Measurements from ENCODE around the gene LBHD2. TPM values are rescaled to one million over a fixed set of nuclear protein-coding genes. Genes with fewer than 3 reads are reported as not detected.

LBHD2 gene
- total RNA-seq, 1 experiment from 2014 or later: not detected

GRCh38 chr14:103068351-103069073 is 15.5 kb upstream of the LBHD2 start:
- no peak for DNase-seq (ENCODE audit: low read depth)

GRCh38 chr14:103070263-103070885 is 13.6 kb upstream of the LBHD2 start:
- no peak for DNase-seq (ENCODE audit: low read depth)

- no peak for DNase-seq (ENCODE audit: low read depth)
Observed at GRCh38 chr14:103070971-103071542, 13.0 kb upstream of the LBHD2 start.

GRCh38 chr14:103071544-103072251 is 12.3 kb upstream of the LBHD2 start:
- no peak for DNase-seq (ENCODE audit: low read depth)

- no peak for DNase-seq (ENCODE audit: low read depth)
Observed at GRCh38 chr14:103072595-103073366, 11.2 kb upstream of the LBHD2 start.

DNA sequence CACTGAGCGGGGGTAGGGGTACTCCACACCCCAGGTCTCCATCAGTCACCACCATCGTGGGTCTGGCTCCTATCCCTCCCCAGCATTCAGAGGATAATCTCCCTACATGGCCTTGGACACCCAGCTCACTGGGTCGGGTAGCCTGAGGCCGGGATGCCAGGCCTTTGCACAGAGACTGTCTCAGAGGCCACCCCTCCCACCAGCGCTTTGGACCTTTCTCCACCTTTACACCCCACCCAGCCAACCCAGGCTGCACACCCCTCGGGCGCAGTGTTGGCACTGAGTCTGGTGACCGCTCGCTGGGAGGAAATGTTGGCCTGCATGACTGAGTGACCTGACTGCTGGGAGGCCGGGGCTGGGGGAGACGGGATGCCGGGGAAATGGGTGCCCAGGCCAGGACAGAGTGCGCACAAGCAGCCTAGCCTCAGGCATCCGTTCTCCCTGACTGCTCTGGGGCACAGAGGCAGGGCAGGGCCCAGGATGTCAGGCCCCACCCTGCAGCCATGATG is 10.6 kb upstream of the LBHD2 start:
- no peak for DNase-seq (ENCODE audit: low read depth)

GRCh38 chr14:103073876-103074728 is 9.9 kb upstream of the LBHD2 start:
- DNase-seq (ENCODE audit: low read depth): no peak

GRCh38 chr14:103074729-103075367 is 9.2 kb upstream of the LBHD2 start:
- DNase-seq (ENCODE audit: low read depth): peak; percentile 74

DNA sequence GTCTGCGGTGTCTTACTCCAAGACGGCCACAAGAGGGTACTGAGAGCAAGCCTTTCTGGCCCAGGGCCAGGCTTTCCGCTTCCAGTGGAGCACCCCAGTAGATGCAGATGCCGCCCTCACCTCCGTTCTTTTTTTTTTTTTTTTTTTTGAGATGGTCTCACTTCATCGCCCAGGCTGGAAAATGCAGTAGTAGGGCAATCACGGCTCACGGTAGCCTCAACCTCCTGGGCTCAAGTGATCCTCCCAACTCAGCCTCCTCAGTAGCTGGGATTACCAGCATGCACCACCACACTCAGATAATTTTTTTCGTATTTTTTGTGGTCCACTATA is 5.6 kb upstream of the LBHD2 start:
- DNase-seq (ENCODE audit: low read depth): peak; percentile 85

DNA sequence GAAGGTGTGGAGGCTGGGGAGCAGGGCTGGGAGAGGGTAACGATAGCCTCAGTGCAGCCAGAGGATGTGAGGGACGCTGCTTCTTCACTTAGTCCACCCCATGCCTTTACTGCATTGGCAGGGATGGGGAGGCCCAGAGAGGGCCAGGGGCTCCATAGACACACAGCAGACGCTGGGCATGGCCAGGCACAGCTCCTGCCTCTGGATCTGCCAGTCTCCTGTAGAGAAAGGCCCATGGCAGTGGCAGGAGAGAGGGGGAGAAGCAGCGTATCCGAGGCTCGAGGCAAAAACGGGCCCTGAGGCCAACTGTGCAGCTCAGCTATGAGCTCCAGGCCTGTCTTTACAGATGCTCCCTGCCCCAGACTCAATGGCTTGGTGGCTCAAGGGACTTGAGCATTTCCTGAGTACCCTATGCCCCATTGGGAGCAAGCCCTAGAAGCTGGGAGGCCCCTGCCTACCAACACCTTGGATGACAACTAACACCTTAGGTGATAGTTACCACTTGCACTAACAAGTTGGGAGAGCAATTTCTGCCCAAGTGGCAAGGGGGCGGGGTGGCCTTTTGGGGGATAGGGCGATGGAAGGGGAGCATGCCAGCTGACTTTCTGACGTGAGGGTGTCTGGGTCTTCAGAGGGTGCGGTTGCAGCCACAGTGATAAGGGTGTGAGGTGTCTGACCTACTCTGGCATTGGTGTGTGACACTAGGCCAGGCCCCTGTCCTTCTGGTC is 5.0 kb upstream of the LBHD2 start:
- no peak for DNase-seq (ENCODE audit: low read depth)

DNA sequence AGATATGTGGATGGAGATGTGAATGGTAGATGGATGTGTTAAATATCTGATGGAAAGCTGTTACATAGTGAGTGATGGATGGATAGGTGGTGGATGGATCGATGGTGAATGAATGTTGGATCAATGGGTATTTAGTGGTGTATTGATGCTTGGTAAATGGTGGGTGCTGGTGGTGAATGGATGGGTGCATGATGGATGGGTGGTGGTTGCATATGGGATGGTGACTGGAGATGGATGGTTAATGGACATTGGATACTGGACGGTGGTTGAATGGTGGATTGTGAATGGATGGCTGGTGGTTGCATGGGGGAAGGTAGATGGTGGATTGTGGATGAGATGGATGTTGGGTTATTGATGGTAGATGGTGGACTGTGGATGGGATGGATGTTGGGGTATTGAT is 2.1 kb upstream of the LBHD2 start:
- no peak for DNase-seq (ENCODE audit: low read depth)

DNA sequence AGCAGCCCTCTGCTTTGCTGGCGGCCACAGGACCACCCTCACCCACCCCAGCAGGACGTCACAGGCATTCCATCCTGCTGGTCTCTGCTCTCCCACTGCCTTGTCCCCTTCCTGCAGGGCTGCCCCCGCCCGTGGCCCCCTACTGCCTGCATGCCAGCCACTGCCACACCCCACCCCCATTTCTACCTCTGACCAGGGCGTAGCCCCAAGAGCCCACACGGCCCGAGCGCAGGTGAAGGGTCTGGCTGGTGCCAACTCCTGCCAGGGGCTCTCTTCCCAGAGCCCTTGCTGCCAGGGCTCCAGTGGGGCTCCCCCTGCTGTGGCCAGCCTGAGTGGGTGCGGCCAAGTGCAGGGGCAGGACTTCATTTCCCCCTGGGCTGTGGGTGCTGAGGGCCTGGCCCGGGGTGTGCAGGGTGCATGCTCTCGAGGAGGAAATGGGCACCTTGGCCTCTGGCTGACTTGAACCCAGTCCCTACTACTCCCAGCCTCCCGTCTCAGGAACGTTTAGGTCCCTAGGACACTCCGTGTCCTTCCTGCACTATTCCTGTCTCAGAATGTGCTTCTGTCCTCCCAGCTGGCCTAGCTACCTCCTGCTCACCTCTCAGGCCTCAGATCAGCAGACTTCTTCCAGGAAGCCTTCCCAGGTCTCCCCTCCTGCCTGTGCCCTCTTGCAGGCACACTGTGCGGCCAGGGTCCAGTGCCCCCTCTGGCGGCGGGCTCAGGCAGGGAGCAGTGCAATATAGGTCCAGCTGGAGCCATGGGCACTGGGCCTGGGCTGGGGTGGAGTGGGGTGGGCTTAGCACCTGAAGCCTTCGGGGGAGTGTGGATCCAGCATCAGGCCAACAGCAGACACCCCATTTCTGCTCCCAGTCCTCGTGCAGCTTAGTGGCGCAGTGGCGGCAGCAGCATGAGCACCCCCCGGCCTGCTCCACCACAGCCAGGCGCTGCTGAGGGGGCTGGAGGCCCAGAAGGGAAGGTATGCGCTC is 1.4 kb downstream of the LBHD2 start:
- DNase-seq (ENCODE audit: low read depth): no peak

- no peak for DNase-seq (ENCODE audit: low read depth)
Observed at GRCh38 chr14:103086771-103087342, 2.8 kb downstream of the LBHD2 start.

GRCh38 chr14:103087343-103087835 is 3.4 kb downstream of the LBHD2 start:
- DNase-seq (ENCODE audit: low read depth): no peak

- no peak for DNase-seq (ENCODE audit: low read depth)
Observed at GRCh38 chr14:103088921-103089320, 4.9 kb downstream of the LBHD2 start.

- DNase-seq (ENCODE audit: low read depth): no peak
Observed at GRCh38 chr14:103089386-103090335, 5.7 kb downstream of the LBHD2 start.
